ENCODE results near the gene ZBTB20.
A peak's percentile ranks its signal among the peaks of the same experiment; 100 is the strongest.
"Not testable (repeated sequence)": the region's sequence is repeated elsewhere in the genome, so short reads cannot be mapped to it uniquely, and the experiment has no call there.

Gene ZBTB20

GRCh38 chr3:114834175-114834940, 312.7 kb downstream of the ZBTB20 start:
- no peak for DNase-seq (ENCODE audit: low read depth in 2 of 2)

- no peak for DNase-seq (ENCODE audit: low read depth in 2 of 2)
Observed at GRCh38 chr3:114831861-114832260, 315.2 kb downstream of the ZBTB20 start.

DNA sequence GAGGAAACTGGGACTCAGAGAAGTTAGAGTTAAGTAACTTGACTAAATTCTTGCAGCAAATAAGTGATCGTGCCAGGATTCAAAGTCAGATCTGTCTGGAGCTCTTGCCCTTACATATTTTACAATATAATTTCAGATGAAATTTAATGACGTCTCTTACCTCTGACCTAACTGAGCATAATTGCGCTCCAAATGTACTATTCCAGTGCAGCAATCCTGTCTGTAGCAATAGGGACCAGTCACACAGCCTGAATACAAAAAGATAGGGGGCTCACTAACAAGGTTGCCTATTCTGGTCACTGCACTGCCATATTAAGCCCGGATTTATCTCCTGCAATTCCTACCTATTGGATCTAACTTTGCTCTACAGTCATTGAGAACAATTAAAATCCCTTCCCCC, 316.4 kb downstream of the ZBTB20 start:
- no peak for DNase-seq (ENCODE audit: low read depth in 2 of 2)

- DNase-seq (ENCODE audit: low read depth in 2 of 2), result no peak
Observed at GRCh38 chr3:114829783-114830182, 317.3 kb downstream of the ZBTB20 start.

GRCh38 chr3:114827495-114827894, 319.6 kb downstream of the ZBTB20 start:
- peak; percentile 9 to 11 for DNase-seq (ENCODE audit: low read depth in 2 of 2)

DNA sequence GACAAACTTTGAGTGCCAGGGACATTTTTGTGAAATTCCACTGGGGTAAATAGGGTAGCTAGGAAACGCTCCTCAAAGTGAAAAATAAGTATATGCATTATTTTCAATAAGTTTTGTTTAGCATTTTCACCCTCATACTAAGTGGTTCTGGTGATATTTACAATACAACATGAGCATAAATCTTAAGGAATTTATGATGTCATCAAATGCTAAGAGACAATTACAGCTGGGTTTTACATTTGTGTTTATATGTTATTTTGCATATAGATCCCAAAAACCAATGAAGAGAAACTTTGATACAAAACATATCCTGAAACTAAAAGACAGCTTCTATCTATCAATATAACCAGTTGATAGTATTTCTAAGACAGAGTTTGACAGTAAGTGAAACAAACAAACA, 323.1 kb downstream of the ZBTB20 start:
- no peak for DNase-seq (ENCODE audit: low read depth in 2 of 2)

GRCh38 chr3:114823061-114823460, 324.0 kb downstream of the ZBTB20 start:
- DNase-seq (ENCODE audit: low read depth in 2 of 2), result no peak

GRCh38 chr3:114816052-114816451, 331.0 kb downstream of the ZBTB20 start:
- DNase-seq (ENCODE audit: low read depth in 2 of 2), result no peak

GRCh38 chr3:114812541-114813238, 334.4 kb downstream of the ZBTB20 start:
- not testable (repeated sequence) for DNase-seq (ENCODE audit: low read depth in 2 of 2)

DNA sequence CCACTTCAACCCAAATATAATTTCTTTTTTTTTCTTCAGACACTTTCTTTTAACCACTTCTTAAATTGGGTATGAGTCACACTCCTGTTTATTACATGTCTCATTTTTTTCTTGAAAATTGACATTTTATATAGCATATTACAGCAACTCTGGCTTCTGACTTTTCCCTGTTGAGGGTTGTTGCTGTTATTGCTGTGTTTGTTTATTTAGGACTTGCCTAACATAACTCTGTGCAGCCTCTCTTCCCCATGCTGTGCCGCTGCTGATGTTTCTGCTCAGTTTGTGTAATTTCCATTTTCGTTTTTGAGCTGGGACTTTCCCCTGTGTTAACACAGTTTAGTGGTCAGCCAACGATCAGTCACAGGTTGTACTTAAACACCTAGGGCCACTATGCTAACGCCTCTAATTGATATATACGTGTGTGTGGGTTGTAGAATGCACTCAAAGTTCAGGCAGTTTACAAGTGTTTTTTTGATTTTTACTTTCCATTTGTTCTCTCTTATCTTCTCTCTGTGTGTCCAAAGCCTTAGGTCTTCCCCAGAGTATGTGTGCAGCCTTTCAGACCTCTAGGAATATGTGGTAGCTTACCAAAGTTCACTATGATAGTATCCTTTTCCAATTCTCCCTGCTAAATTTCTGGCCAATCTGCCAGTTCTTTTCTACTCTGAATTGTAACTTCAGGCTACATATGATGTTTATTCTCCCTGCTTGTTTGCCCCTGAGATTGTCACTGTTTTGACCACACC, 337.2 kb downstream of the ZBTB20 start:
- no peak for DNase-seq (ENCODE audit: low read depth in 2 of 2)

DNA sequence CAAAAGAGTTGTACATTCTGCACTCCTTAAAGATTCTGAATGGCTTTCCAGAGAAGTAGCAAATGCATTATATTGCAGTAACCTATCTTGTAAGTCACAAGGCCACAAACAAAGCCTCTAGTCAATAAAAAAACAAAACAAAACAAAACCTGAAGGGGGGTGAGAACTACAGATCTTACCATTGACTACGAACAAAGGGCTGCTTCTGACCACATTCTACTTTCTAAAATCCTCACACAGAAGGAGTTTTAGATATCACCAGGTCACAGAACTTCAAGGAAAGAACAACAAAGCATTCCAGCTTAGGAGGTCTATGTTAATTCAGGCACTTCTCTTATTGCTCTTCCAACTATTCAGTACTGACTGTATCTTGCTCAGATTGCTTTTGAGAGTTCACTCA, 343.0 kb downstream of the ZBTB20 start:
- DNase-seq (ENCODE audit: low read depth in 2 of 2), result no peak

- DNase-seq (ENCODE audit: low read depth in 2 of 2), result no peak
Observed at GRCh38 chr3:114803042-114803695, 343.9 kb downstream of the ZBTB20 start.

DNA sequence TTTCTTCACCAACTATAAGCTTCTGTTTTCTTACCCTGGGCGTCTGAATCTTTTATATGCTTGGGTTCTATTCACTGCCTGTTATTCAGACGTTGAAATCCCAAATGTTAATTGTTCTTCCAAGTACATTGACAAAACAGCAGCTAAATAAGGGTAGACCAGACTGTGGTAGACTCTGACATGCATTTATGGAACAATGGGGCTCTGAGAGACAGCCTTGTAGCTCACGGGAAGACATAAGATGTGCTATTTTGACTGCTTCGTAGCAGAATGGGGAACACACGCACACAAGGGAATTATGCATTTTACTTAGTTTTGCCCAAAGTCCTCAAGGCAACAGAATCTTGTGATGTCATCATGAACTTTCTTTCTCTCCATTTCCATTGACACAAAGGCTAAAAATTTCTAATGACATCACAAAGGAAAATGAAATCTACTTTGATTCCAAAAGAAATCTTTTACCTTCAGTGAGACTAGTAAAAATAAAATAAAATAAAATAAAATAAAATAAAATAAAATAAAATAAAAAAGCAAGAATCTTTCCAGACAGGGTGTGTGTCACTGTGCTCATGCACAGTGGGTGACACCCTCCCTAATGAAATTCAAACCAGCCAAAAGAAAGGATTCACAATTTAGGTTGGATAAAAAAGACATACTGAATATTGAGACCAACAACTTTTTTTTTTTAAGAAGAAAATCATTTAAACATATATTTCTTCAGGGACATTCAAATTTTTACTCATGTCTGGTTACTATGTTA, 346.6 kb downstream of the ZBTB20 start:
- no peak for DNase-seq (ENCODE audit: low read depth in 2 of 2)

DNA sequence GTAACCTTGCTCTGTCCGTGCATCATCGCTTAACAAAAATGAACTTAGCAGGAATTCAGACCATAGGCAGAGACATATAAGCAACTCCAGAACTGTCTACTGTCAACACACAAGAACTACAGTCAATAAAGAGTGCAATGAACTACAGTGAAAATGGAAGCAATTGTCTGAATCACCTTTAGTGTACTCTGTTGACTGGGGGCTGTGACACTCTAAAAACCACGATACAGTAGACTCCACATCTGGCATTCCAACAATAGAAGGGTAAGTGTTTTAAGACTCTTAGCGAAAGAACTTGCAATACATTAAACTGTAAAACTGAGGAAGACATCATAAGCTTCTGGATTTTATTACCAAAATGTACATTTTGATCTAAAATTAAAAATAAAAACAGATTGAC, 347.3 kb downstream of the ZBTB20 start:
- no peak for DNase-seq (ENCODE audit: low read depth in 2 of 2)

GRCh38 chr3:114796796-114797195, 350.3 kb downstream of the ZBTB20 start:
- DNase-seq (ENCODE audit: low read depth in 2 of 2), result no peak

GRCh38 chr3:114794894-114795630, 352.0 kb downstream of the ZBTB20 start:
- no peak for DNase-seq (ENCODE audit: low read depth in 2 of 2)

GRCh38 chr3:114792159-114792918, 354.7 kb downstream of the ZBTB20 start:
- DNase-seq (ENCODE audit: low read depth in 2 of 2), result no peak

GRCh38 chr3:114790752-114791151, 356.3 kb downstream of the ZBTB20 start:
- no peak for DNase-seq (ENCODE audit: low read depth in 2 of 2)

DNA sequence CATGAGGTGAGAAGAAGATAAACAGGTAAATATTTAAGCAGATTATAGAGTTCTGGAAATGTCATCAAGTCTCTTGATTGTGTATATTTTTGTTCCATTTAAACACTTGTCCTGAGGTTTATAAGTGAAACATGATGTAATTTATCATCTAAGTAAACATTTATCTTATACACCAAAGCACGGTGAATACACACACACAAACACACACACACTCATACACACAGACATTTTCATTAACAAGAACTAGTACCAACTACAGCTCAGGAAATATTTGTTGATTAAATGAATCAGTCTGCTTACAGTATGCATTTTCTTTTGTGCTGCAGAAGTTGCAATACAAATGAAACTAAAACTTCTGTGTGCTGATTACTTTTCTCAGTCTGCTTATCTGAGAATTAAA, 357.3 kb downstream of the ZBTB20 start:
- no peak for DNase-seq (ENCODE audit: low read depth in 2 of 2)

DNA sequence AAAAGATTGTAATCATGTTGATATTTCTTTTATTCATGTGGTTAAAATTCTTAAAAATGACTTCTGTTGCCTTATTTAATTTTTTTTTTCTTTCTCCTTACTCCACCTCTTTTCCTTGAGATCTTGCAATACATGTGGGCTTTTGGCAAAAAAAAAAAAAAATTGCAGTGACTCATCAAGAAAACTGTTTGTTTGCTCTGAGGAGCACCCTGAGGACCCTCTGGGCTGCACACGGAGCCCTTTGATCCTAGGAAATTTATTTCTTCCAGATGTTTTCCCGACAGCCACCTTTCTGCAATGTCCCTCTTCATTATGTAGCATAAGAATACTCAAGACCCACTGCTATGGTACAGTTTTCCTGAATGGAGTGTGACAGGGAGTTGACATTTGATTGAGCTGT, 371.7 kb downstream of the ZBTB20 start:
- DNase-seq (ENCODE audit: low read depth in 2 of 2), result peak; percentile 37 to 38
